IMR-90 (cell line): ENCODE results near the gene KRABD2.

Experiments used
- ATAC-seq: fragments of 200-7000 bp; cut with Tn5 transposase; 2 replicates; pipeline ENCODE4 v1.9.1; 2020; ENCODE audit warnings: low read depth, mild to moderate bottlenecking, moderate library complexity
- BruUV-seq: library from RNA; stranded (reverse); fragments of 400-500 nt; replicated peaks from 2 replicates; lab custom pipeline; 2021; lab: Mats Ljungman, UMichigan
- CTCF ChIA-PET: fragments of 300-600 bp; formaldehyde crosslinking; extraction: SDS; loops from one replicate; lab custom pipeline; 2021; ENCODE audit warnings: antibody characterized with exemption; lab: Yijun Ruan, JAX
- POLR2A ChIA-PET: fragments of 300-600 bp; sonication (Branson Sonifier 250); formaldehyde crosslinking; loops from one replicate; lab custom pipeline; 2022; ENCODE audit warnings: antibody characterized with exemption; ENCODE audit not compliant: unreplicated experiment; lab: Charles Lee
- DNase-seq: peaks from one replicate; pipeline ENCODE4 v3.0.0; 2013
- H2AFZ ChIP-seq: replicated peaks from 2 replicates; pipeline ENCODE3; 2013; ENCODE audit warnings: low read length, mild to moderate bottlenecking; ENCODE audit not compliant: poor library complexity
- H2AK5ac ChIP-seq: 2 replicates; pipeline ENCODE4 v1.6.1; 2013; ENCODE audit warnings: low read depth, low read length, inconsistent platforms
- H2AK9ac ChIP-seq: replicated peaks from 2 replicates; pipeline ENCODE3; 2013; ENCODE audit warnings: mild to moderate bottlenecking, low read depth, low read length, moderate library complexity; ENCODE audit not compliant: poor library complexity
- H2BK120ac ChIP-seq: 2 replicates; pipeline ENCODE4 v1.6.1; 2013; ENCODE audit warnings: low read depth, low read length, inconsistent platforms
- H2BK15ac ChIP-seq: 3 replicates; pipeline ENCODE4 v1.6.1; 2013; ENCODE audit warnings: low read depth, low read length, inconsistent platforms
- H2BK20ac ChIP-seq: 2 replicates; pipeline ENCODE4 v1.6.1; 2013; ENCODE audit warnings: low read depth, mild to moderate bottlenecking, inconsistent platforms, low read length, moderate library complexity
- H2BK5ac ChIP-seq: 2 replicates; pipeline ENCODE4 v1.6.1; 2013; ENCODE audit warnings: mild to moderate bottlenecking, low read depth, low read length, inconsistent platforms; ENCODE audit not compliant: poor library complexity, severe bottlenecking
- H3K14ac ChIP-seq: replicated peaks from 2 replicates; pipeline ENCODE4 v1.6.1; 2013; ENCODE audit warnings: low read depth, low read length, inconsistent platforms
- H3K18ac ChIP-seq: 2 replicates; pipeline ENCODE4 v1.6.1; 2013; ENCODE audit warnings: low read depth, low read length, control low read depth
- H3K23ac ChIP-seq: 2 replicates; pipeline ENCODE4 v1.6.1; 2013; ENCODE audit warnings: low read depth, low read length, inconsistent platforms
- H3K27ac ChIP-seq: 2 replicates; pipeline ENCODE4 v1.5.1; 2013; ENCODE audit warnings: mild to moderate bottlenecking, control low read depth, low read length; ENCODE audit not compliant: insufficient read depth
- H3K27me3 ChIP-seq: 2 replicates; pipeline ENCODE4 v1.6.1; 2013; ENCODE audit warnings: low read length; ENCODE audit not compliant: control insufficient read depth, insufficient read depth
- H3K36me3 ChIP-seq: 2 replicates; pipeline ENCODE4 v1.6.1; 2013; ENCODE audit warnings: low read length, mixed read lengths; ENCODE audit not compliant: control insufficient read depth, insufficient read depth
- H3K4ac ChIP-seq: 2 replicates; pipeline ENCODE4 v1.6.1; 2013; ENCODE audit warnings: low read depth, low read length, inconsistent platforms
- H3K4me1 ChIP-seq: 2 replicates; pipeline ENCODE4 v1.6.1; 2013; ENCODE audit warnings: low read length, mixed read lengths; ENCODE audit not compliant: control insufficient read depth, insufficient read depth
- H3K4me2 ChIP-seq: 2 replicates; pipeline ENCODE4 v1.6.1; 2013; ENCODE audit warnings: low read depth, mild to moderate bottlenecking, control low read depth, low read length, moderate library complexity
- H3K4me3 ChIP-seq: 2 replicates; pipeline ENCODE4 v1.5.1; 2013; ENCODE audit warnings: low read depth, mild to moderate bottlenecking, control low read depth, low read length, moderate library complexity; ENCODE audit not compliant: insufficient read depth
- H3K56ac ChIP-seq: 2 replicates; pipeline ENCODE4 v1.6.1; 2013; ENCODE audit warnings: low read length, inconsistent platforms; ENCODE audit not compliant: insufficient read depth; ENCODE audit errors: extremely low read depth
- H3K79me1 ChIP-seq, 2 experiments: 2 replicates each; pipeline ENCODE4 v1.6.1; 2013; ENCODE audit warnings: low read length in 2 of 2, inconsistent platforms in 1 of 2, low read depth in 1 of 2
- H3K9ac ChIP-seq: 2 replicates; pipeline ENCODE4 v1.6.1; 2013; ENCODE audit warnings: low read depth, low read length, control low read depth
- H3K9me1 ChIP-seq: 2 replicates; pipeline ENCODE4 v1.6.1; 2013; ENCODE audit warnings: low read length, inconsistent platforms; ENCODE audit not compliant: insufficient read depth
- H3K9me3 ChIP-seq: 2 replicates; pipeline ENCODE4 v1.6.1; 2013; ENCODE audit warnings: low read length; ENCODE audit not compliant: control insufficient read depth, insufficient read depth
- H4K20me1 ChIP-seq: 2 replicates; pipeline ENCODE4 v1.6.1; 2013; ENCODE audit warnings: low read length, inconsistent platforms; ENCODE audit not compliant: insufficient read depth
- H4K5ac ChIP-seq: 2 replicates; pipeline ENCODE4 v1.6.1; 2013; ENCODE audit warnings: mild to moderate bottlenecking, low read depth, low read length, control low read depth
- H4K8ac ChIP-seq, 2 experiments: 2 replicates each; pipeline ENCODE4 v1.6.1; 2013; ENCODE audit warnings: low read depth in 2 of 2, low read length in 2 of 2, control low read depth in 1 of 2, inconsistent platforms in 1 of 2
- H4K91ac ChIP-seq: 2 replicates; pipeline ENCODE4 v1.6.1; 2013; ENCODE audit warnings: low read depth, low read length, inconsistent platforms; ENCODE audit not compliant: insufficient read depth
- BHLHE40 ChIP-seq: fragments of 150-350 bp; IDR thresholded peaks from 2 replicates; pipeline ENCODE4 v1.6.1; 2016; ENCODE audit warnings: mild to moderate bottlenecking, low read depth, low read length
- CEBPB ChIP-seq: IDR thresholded peaks from 2 replicates; pipeline ENCODE4 v1.6.1; 2012; ENCODE audit warnings: low read depth, low read length, improper control_type of control experiment
- CHD1 ChIP-seq: IDR thresholded peaks from 2 replicates; pipeline ENCODE4 v1.6.1; 2012; ENCODE audit warnings: low read depth, low read length, improper control_type of control experiment
- CTCF ChIP-seq: conservative IDR thresholded peaks from 2 replicates; pipeline ENCODE4 v1.5.1; 2012; ENCODE audit warnings: mild to moderate bottlenecking, low read depth, low read length, improper control_type of control experiment
- FOS ChIP-seq: fragments of 150-350 bp; IDR thresholded peaks from 2 replicates; pipeline ENCODE4 v1.6.1; 2016; ENCODE audit warnings: low read depth, low read length
- MAZ ChIP-seq: IDR thresholded peaks from 2 replicates; pipeline ENCODE4 v1.6.1; 2012; ENCODE audit warnings: low read depth, mild to moderate bottlenecking, low read length, improper control_type of control experiment, moderate library complexity, borderline replicate concordance
- MXI1 ChIP-seq: IDR thresholded peaks from 2 replicates; pipeline ENCODE4 v1.6.1; 2012; ENCODE audit warnings: low read depth, mild to moderate bottlenecking, low read length, moderate library complexity, borderline replicate concordance
- NFE2L2 ChIP-seq: fragments of 150-350 bp; IDR thresholded peaks from 2 replicates; pipeline ENCODE4 v1.6.1; 2016; ENCODE audit warnings: low read depth, mild to moderate bottlenecking, low read length
- RAD21 ChIP-seq: IDR thresholded peaks from 2 replicates; pipeline ENCODE4 v1.6.1; 2012; ENCODE audit warnings: low read length, improper control_type of control experiment
- RCOR1 ChIP-seq: IDR thresholded peaks from 2 replicates; pipeline ENCODE4 v1.6.1; 2012; ENCODE audit warnings: mild to moderate bottlenecking, low read length, improper control_type of control experiment; ENCODE audit not compliant: insufficient replicate concordance
- RFX5 ChIP-seq: IDR thresholded peaks from 2 replicates; pipeline ENCODE4 v1.8.0; 2012; ENCODE audit warnings: low read depth, mild to moderate bottlenecking, low read length, moderate library complexity
- SMC3 ChIP-seq: fragments of 150-350 bp; IDR thresholded peaks from 2 replicates; pipeline ENCODE4 v1.6.1; 2016; ENCODE audit warnings: low read depth, mild to moderate bottlenecking, antibody characterized with exemption, low read length, moderate library complexity
- WGBS, 2 experiments: methylation state at CpG; one replicate each; pipeline versions ENCODE4 v1.1.5 to v1.1.7; 2013; ENCODE audit warnings: missing lambda C conversion rate in 2 of 2; ENCODE audit not compliant: insufficient read length in 1 of 2; ENCODE audit errors: extremely low coverage in 2 of 2; 5-methylcytosine and 5-hydroxymethylcytosine counted together
- dilution Hi-C: fragments of 300-500 bp; cut with HindIII; formaldehyde crosslinking; loops from one replicate; pipeline ENCODE4 v1.14.3; 2018; ENCODE audit warnings: low sequenced_read_pairs; ENCODE audit not compliant: unreplicated experiment
- in situ Hi-C: fragments of 300-500 bp; cut with MboI; formaldehyde crosslinking; loops from 3 replicates; pipeline ENCODE4 v1.14.3; 2019; ENCODE audit warnings: low sequenced_read_pairs, inconsistent platforms, mixed read lengths
- intact Hi-C: fragments of 100-400 bp; cut with micrococcal nuclease; formaldehyde crosslinking; loops from 2 replicates; pipeline ENCODE4 v1.10.0; 2022

The KRABD2 gene

GRCh38 chr17:8350339-8350738, 26.2 kb downstream of the KRABD2 start:
- Histone ChIP-seq H3K18ac (no peak overlapping the region), H3K36me3 (no peaks in the 10 kb centered on the region), H3K4me2 (no peak overlapping the region), H3K56ac (no peak overlapping the region), H3K9ac (no peak overlapping the region), H2BK120ac (no peak overlapping the region), H2BK15ac (no peak overlapping the region), H3K9me3 (no peaks in the 10 kb centered on the region; the same call in 1 of the 2 replicates), H4K91ac (no peak overlapping the region), H4K20me1 (no peaks in the 10 kb centered on the region), H3K14ac (no peak overlapping the region), H2AK5ac (no peak overlapping the region), H3K27me3 (peaks cover 16% of the 10 kb centered on the region), H3K27ac (no peak overlapping the region), H4K5ac (no peak overlapping the region), H2BK5ac (no peak overlapping the region), H3K4ac (no peak overlapping the region), H3K23ac (no peak overlapping the region), H3K79me1 (no peaks in the 10 kb centered on the region), H3K9me1 (no peaks in the 10 kb centered on the region), H3K4me1 (no peaks in the 10 kb centered on the region), H2BK20ac (no peak overlapping the region), H4K8ac (no peak overlapping the region), H2AFZ (no peak overlapping the region), H3K4me3 (no peak overlapping the region), H2AK9ac (no peak overlapping the region)
- ATAC-seq = no peak
- CTCF ChIA-PET = no interaction called here
- DNase-seq = no peak
- POLR2A ChIA-PET = no interaction called here
- intact Hi-C loops (no loop called here), dilution Hi-C loops (no loop called here), in situ Hi-C loops (no loop called here)
- TF ChIP-seq BHLHE40 (no peak), FOS (no peak), RFX5 (no peak), NFE2L2 (no peak), CHD1 (no peak), CEBPB (no peak), RAD21 (no peak), SMC3 (no peak), MXI1 (no peak), RCOR1 (no peak), MAZ (no peak), CTCF (no peak)
- BruUV-seq = no TSS peak
- WGBS, 2 experiments = 83% methylated on average over 1 of the region's 7 CpGs; no CpG with 5 or more reads in 1 of the 2 experiments
